NCI-H345 (cell line): Measurements from ENCODE around the gene NSMCE3.

Experiments
- DNase-seq: peaks from one replicate; lab custom pipeline; 2025; lab: John Stamatoyannopoulos, UW

NSMCE3 gene

GRCh38 chr15:29220852-29221251, 48.8 kb downstream of the NSMCE3 start:
- no peak for DNase-seq

GRCh38 chr15:29216955-29217354, 52.7 kb downstream of the NSMCE3 start:
- no peak for DNase-seq
